ENCODE data around the gene XBP1. TPM values are rescaled to one million over a fixed set of nuclear protein-coding genes. Genes with fewer than 3 reads are reported as not detected.

XBP1 gene
- total RNA-seq, 4 donors from 2014 or later: 65.6 to 113 (median 111) TPM

DNA sequence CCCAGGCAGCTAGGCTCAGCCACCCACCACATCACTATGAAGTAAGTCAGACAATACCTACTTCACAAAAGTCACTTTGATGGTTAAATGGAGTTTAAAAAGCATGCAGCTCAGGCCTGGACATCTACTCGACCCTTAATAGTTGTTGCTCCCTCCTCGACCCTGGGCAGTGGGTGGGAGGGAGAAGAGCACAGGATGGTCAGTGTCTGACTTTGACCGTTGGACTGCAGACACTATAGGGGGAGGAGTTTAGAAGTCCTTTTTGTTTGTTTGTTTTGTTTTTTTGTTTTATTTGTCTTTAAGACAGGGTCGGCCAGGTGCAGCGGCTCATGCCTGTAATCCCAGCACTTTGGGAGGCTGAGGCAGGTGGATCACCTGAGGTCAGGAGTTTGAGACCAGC is 38.6 kb upstream of the XBP1 start:
- WGBS, 2 donors: 52 to 56% methylated on average over 5 of the region's 5 CpGs
- H3K9me3 ChIP-seq: no peaks in the 10 kb centered on the region
- no peak for DNase-seq (ENCODE audit: low spot score in 2 of 2)

DNA sequence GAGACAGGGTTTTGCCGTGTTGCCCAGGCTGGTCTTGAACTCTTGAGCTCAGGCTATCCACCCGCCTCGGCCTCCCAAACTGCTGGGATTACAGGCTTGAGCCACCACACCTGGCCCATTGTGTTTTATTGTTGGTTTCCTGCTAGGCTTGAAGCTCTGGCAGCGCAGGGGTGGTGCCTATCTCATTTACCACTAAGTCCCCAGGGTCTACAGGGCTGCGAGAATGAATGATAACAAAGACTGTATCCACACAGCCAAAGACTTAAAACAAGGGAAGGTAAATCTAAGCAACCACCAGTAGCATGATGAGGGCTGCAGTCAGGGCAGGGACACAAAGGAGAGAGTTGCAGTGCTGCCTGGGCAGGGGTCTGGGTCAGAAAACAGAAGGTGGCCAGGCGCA is 37.3 kb upstream of the XBP1 start:
- Histone ChIP-seq H3K4me3 (no peak overlapping the region), H3K27me3 (no peaks in the 10 kb centered on the region), H3K9me3 (no peaks in the 10 kb centered on the region), H3K27ac (no peak overlapping the region), H3K4me1 (no peaks in the 10 kb centered on the region), H3K36me3 (peaks cover 0 to 8% (median 0%) of the 10 kb centered on the region in 3 donors)
- no peak for DNase-seq (ENCODE audit: low spot score in 2 of 2)
- TF ChIP-seq POLR2A (IDR thresholded peaks at IDR 0.05) (no peak), EP300 (IDR thresholded peaks at IDR 0.05) (no peak)
- TF ChIP-seq, protein P1, sequence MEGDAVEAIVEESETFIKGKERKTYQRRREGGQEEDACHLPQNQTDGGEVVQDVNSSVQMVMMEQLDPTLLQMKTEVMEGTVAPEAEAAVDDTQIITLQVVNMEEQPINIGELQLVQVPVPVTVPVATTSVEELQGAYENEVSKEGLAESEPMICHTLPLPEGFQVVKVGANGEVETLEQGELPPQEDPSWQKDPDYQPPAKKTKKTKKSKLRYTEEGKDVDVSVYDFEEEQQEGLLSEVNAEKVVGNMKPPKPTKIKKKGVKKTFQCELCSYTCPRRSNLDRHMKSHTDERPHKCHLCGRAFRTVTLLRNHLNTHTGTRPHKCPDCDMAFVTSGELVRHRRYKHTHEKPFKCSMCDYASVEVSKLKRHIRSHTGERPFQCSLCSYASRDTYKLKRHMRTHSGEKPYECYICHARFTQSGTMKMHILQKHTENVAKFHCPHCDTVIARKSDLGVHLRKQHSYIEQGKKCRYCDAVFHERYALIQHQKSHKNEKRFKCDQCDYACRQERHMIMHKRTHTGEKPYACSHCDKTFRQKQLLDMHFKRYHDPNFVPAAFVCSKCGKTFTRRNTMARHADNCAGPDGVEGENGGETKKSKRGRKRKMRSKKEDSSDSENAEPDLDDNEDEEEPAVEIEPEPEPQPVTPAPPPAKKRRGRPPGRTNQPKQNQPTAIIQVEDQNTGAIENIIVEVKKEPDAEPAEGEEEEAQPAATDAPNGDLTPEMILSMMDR (IDR thresholded peaks at IDR 0.05): no peak
- 92% methylated on average over 6 of the region's 6 CpGs for WGBS, 2 donors

More for the DNA sequence above, 38.6 kb upstream of the XBP1 start:
- no peak overlapping the region for H3K4me3 ChIP-seq
- peaks cover 0 to 8% (median 0%) of the 10 kb centered on the region in 3 donors for H3K36me3 ChIP-seq
- TF ChIP-seq EP300 (IDR thresholded peaks at IDR 0.05) (no peak), POLR2A (IDR thresholded peaks at IDR 0.05) (no peak)
- TF ChIP-seq, protein P1 (IDR thresholded peaks at IDR 0.05): no peak
- no peak overlapping the region for H3K27ac ChIP-seq
- no peaks in the 10 kb centered on the region for H3K27me3 ChIP-seq
- H3K4me1 ChIP-seq: no peaks in the 10 kb centered on the region

DNA sequence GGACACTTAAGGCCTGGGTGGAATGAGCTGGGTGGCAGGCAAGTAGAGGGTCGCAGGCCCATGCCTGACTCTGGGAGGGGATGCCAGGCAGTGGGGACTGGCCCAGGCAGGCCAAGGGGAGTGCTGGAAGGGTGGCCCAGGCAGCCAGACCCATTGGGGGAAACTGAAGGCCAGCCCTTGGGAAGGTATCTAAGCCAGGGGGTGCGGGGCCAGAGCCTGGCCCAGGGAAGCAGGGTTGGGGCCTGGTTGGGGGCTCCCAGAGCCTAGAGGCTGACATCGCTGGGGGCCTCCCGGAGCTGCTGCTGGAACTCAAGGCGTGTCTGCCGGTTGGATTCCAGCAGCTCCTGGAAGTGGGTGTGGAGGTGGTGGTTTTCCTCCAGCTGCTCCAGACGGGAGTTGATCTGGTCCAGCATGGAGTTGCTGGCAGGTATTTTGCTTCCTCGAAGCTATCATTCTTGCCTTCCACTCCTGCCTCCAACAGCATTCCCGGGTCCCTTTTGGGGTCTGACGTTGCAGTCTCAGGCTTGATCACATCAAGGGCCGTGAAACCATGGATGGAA is 35.3 kb upstream of the XBP1 start:
- no peaks in the 10 kb centered on the region for H3K27me3 ChIP-seq
- H3K4me3 ChIP-seq: no peak overlapping the region
- TF ChIP-seq POLR2A (IDR thresholded peaks at IDR 0.05) (no peak), EP300 (IDR thresholded peaks at IDR 0.05) (no peak)
- TF ChIP-seq, protein P1 (IDR thresholded peaks at IDR 0.05): no peak
- H3K9me3 ChIP-seq: no peaks in the 10 kb centered on the region
- no peak overlapping the region for H3K27ac ChIP-seq
- 84 to 95% methylated on average over 11 of the region's 11 CpGs for WGBS, 2 donors
- H3K4me1 ChIP-seq: peaks cover 0 to 3% (median 0%) of the 10 kb centered on the region in 4 donors
- peaks cover 0 to 13% (median 0%) of the 10 kb centered on the region in 3 donors for H3K36me3 ChIP-seq
- DNase-seq (ENCODE audit: low spot score in 2 of 2): no peak

DNA sequence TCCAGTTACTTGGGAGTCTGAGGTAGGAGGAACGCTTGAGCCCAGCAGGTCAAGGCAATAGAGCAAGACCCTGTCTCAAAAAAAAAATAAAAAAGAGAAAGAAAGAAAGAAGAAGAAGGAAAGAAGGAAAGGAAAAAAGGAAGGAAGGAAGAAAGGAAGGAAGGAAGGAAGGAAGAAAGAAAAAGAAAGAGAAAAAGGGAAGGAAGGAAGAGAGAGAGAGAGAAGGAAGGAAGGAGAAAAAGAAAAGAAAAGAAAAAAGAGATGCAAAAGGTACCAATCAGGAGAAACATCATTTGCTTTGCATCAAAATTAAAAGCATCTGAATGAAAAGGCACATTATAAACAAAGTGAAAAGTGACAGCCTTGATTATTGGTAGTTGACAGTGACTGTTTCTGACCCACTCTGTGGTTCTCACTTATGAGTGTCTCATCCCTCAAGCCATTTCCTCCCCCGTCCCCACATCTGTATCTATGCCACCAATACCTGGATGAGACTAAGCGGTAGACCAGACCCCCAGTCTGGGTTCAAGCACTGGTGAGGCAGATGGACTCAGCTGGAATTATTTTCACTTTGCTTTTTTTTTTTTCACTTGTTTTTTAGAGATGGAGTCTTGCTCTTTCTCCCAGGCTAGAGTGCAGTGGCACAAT is 33.0 kb upstream of the XBP1 start:
- WGBS, 2 donors: 89 to 91% methylated on average over 3 of the region's 3 CpGs
- H3K4me3 ChIP-seq: no peak overlapping the region

DNA sequence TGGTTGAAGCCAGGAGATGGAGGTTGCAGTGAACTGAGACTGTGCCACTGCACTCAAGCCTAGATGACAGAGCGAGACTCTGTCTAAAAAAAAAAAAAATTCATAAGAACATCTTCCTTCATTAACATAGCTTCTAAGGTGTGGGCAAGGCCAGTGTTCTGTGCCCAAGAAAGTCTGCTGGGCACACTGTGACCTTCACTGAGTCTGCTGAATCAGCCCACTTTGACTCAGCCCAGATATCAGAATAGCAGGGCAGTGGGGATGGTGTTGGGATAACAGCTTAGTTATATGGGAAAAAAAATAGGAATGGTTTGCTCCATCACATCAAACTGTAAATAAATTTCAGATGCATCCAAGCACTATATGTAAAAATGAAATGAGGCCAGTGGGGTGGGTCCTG is 32.4 kb upstream of the XBP1 start:
- 86 to 100% methylated on average over 1 of the region's 1 CpG for WGBS, 2 donors
- no peak overlapping the region for H3K4me3 ChIP-seq
- no peak for TF ChIP-seq POLR2A (IDR thresholded peaks at IDR 0.05)
- no peak for TF ChIP-seq EP300 (IDR thresholded peaks at IDR 0.05)
- TF ChIP-seq, protein P1 (IDR thresholded peaks at IDR 0.05): no peak
- no peak for DNase-seq (ENCODE audit: low spot score in 2 of 2)
- H3K4me1 ChIP-seq: peaks cover 0 to 18% (median 4%) of the 10 kb centered on the region in 4 donors
- no peak overlapping the region for H3K27ac ChIP-seq
- H3K9me3 ChIP-seq: no peaks in the 10 kb centered on the region
- H3K36me3 ChIP-seq: peaks cover 0 to 13% (median 0%) of the 10 kb centered on the region in 3 donors
- H3K27me3 ChIP-seq: no peaks in the 10 kb centered on the region

More for the DNA sequence above, 33.0 kb upstream of the XBP1 start:
- Histone ChIP-seq H3K9me3 (no peaks in the 10 kb centered on the region), H3K27ac (no peak overlapping the region), H3K36me3 (peaks cover 0 to 13% (median 0%) of the 10 kb centered on the region in 3 donors), H3K27me3 (no peaks in the 10 kb centered on the region), H3K4me1 (peaks cover 0 to 18% (median 4%) of the 10 kb centered on the region in 4 donors)
- DNase-seq (ENCODE audit: low spot score in 2 of 2): no peak
- TF ChIP-seq, protein P1 (IDR thresholded peaks at IDR 0.05): no peak
- TF ChIP-seq POLR2A (IDR thresholded peaks at IDR 0.05): no peak
- no peak for TF ChIP-seq EP300 (IDR thresholded peaks at IDR 0.05)

All from tibial nerve (tissue), 4 donors.